Panc1 (cell line): ENCODE measurements around the gene RHBDF2. TPM values are rescaled to one million over a fixed set of nuclear protein-coding genes. Genes with fewer than 3 reads are reported as not detected.

Experiments used
- ATAC-seq: fragments of 200-7000 bp; cut with Tn5 transposase; 2 replicates; pipeline ENCODE4 v1.9.1; 2020; ENCODE audit warnings: mild to moderate bottlenecking, moderate library complexity
- BruUV-seq: library from RNA; stranded (reverse); fragments of 400-500 nt; replicated peaks from 2 replicates; lab custom pipeline; 2021; lab: Mats Ljungman, UMichigan
- CTCF ChIA-PET: fragments of 300-600 bp; sonication (Branson Sonifier 250); formaldehyde crosslinking; loops from one replicate; lab custom pipeline; 2022; ENCODE audit warnings: antibody characterized with exemption; lab: Charles Lee
- POLR2A ChIA-PET: fragments of 300-600 bp; sonication (Branson Sonifier 250); formaldehyde crosslinking; loops from one replicate; lab custom pipeline; 2022; ENCODE audit warnings: antibody characterized with exemption; lab: Charles Lee
- DNase-seq: peaks from one replicate; pipeline ENCODE4 v3.0.0-alpha.2; 2010; ENCODE audit warnings: low read depth, low spot score
- H3K27ac ChIP-seq: 2 replicates; pipeline ENCODE4 v1.5.1; 2011; ENCODE audit warnings: mild to moderate bottlenecking, low read length, inconsistent platforms
- H3K27me3 ChIP-seq: fragments of 200-500 bp; sonication (Bioruptor generic); 2 replicates; pipeline ENCODE4 v1.6.0; 2014; ENCODE audit warnings: low read length, inconsistent platforms; ENCODE audit not compliant: control insufficient read depth, insufficient read depth
- H3K36me3 ChIP-seq: fragments of 200-500 bp; sonication (Bioruptor generic); 2 replicates; pipeline ENCODE4 v1.5.1; 2014; ENCODE audit warnings: inconsistent platforms, mild to moderate bottlenecking, low read length, moderate library complexity; ENCODE audit not compliant: control insufficient read depth, insufficient read depth
- H3K4me1 ChIP-seq: 2 replicates; pipeline ENCODE4 v1.5.1; 2011; ENCODE audit warnings: inconsistent platforms, mild to moderate bottlenecking, low read length, moderate library complexity; ENCODE audit not compliant: control insufficient read depth, insufficient read depth
- H3K4me3 ChIP-seq, 2 experiments: 2 replicates each; pipeline ENCODE4 v1.5.1; 2011 to 2012; ENCODE audit warnings: low read depth in 2 of 2, low read length in 2 of 2, mild to moderate bottlenecking in 2 of 2, inconsistent platforms in 1 of 2, moderate library complexity in 1 of 2
- H3K9me3 ChIP-seq: fragments of 200-500 bp; sonication (Bioruptor generic); 2 replicates; pipeline ENCODE4 v1.5.1; 2014; ENCODE audit warnings: low read depth, mild to moderate bottlenecking, inconsistent platforms, low read length, moderate library complexity; ENCODE audit not compliant: control insufficient read depth, insufficient read depth
- POLR2AphosphoS5 ChIP-seq: IDR thresholded peaks from 2 replicates; pipeline ENCODE4 v1.6.1; 2012; ENCODE audit warnings: mild to moderate bottlenecking, low read depth, low read length, moderate library complexity
- SIN3A ChIP-seq: IDR thresholded peaks from 2 replicates; pipeline ENCODE4 v1.6.1; 2012; ENCODE audit warnings: low read depth, mild to moderate bottlenecking, low read length, moderate library complexity, borderline replicate concordance; ENCODE audit not compliant: insufficient read depth
- TCF7L2 ChIP-seq: IDR thresholded peaks from 2 replicates; pipeline ENCODE4 v1.6.1; 2011; ENCODE audit warnings: mild to moderate bottlenecking, low read depth, low read length, inconsistent platforms
- in situ Hi-C: cut with HindIII; loops from 2 replicates; pipeline ENCODE4 v1.10.0; 2016; ENCODE audit warnings: low sequenced_read_pairs, low pct_unique_long_range_greater_than_20kb
- intact Hi-C: fragments of 100-400 bp; cut with micrococcal nuclease; formaldehyde crosslinking; loops from one replicate; pipeline ENCODE4 v1.10.0; 2022; ENCODE audit not compliant: unreplicated experiment
- total RNA-seq: library from RNA; stranded (reverse); gene quantifications from one replicate; pipeline ENCODE4 v1.2.1, GENCODE V29; 2021; ENCODE audit not compliant: unreplicated experiment
- TF ChIP-seq, protein P1 (sequence below), 2 experiments: IDR thresholded peaks; 2 replicates each; pipeline ENCODE4 v1.6.1; 2011 to 2012; ENCODE audit warnings: low read depth in 2 of 2, control low read depth in 1 of 2, low read length in 1 of 2, mild to moderate bottlenecking in 1 of 2, moderate library complexity in 1 of 2; ENCODE audit not compliant: insufficient read depth in 1 of 2
- TF ChIP-seq, protein P2 (sequence below): fragments of 450-650 bp; IDR thresholded peaks from 2 replicates; pipeline ENCODE4 v1.5.1; 2017; ENCODE audit warnings: mild to moderate bottlenecking

The RHBDF2 gene
- total RNA-seq, 1 experiment from 2014 or later = 67.8 TPM

DNA sequence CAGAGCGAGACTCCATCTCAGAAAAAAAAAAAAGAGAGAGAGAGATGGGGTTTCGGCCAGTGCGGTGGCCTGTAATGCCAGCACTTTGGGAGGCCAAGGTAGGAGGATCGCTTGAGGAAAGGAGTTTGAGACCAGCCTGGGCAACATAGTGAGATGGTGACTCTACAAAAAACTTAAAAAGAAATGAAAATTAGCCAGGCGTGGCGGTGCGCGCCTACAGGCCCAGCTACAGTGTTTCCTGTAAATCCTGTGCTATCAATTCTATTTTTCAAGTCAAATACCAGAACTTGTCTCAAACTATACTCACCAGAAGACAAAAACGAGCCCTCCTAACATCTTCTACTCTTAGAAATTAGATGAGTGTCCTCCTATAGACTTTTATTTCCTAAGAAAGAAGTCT lies 67.5 kb downstream of the RHBDF2 start:
- no TSS peak for BruUV-seq
- intact Hi-C loops (no loop called here), in situ Hi-C loops (no loop called here)
- H3K27ac ChIP-seq = no peak overlapping the region
- H3K27me3 ChIP-seq = no peaks in the 10 kb centered on the region
- no peaks in the 10 kb centered on the region for H3K9me3 ChIP-seq
- no peak overlapping the region for H3K4me3 ChIP-seq
- TF ChIP-seq SIN3A (no peak), POLR2AphosphoS5 (no peak), TCF7L2 (no peak)
- TF ChIP-seq, protein P1, sequence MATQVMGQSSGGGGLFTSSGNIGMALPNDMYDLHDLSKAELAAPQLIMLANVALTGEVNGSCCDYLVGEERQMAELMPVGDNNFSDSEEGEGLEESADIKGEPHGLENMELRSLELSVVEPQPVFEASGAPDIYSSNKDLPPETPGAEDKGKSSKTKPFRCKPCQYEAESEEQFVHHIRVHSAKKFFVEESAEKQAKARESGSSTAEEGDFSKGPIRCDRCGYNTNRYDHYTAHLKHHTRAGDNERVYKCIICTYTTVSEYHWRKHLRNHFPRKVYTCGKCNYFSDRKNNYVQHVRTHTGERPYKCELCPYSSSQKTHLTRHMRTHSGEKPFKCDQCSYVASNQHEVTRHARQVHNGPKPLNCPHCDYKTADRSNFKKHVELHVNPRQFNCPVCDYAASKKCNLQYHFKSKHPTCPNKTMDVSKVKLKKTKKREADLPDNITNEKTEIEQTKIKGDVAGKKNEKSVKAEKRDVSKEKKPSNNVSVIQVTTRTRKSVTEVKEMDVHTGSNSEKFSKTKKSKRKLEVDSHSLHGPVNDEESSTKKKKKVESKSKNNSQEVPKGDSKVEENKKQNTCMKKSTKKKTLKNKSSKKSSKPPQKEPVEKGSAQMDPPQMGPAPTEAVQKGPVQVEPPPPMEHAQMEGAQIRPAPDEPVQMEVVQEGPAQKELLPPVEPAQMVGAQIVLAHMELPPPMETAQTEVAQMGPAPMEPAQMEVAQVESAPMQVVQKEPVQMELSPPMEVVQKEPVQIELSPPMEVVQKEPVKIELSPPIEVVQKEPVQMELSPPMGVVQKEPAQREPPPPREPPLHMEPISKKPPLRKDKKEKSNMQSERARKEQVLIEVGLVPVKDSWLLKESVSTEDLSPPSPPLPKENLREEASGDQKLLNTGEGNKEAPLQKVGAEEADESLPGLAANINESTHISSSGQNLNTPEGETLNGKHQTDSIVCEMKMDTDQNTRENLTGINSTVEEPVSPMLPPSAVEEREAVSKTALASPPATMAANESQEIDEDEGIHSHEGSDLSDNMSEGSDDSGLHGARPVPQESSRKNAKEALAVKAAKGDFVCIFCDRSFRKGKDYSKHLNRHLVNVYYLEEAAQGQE (IDR thresholded peaks at IDR 0.05; ENCODE audit: insufficient read depth in 1 of 2, low read depth in 2 of 2, low read length in 1 of 2) = no peak
- TF ChIP-seq, protein P2, sequence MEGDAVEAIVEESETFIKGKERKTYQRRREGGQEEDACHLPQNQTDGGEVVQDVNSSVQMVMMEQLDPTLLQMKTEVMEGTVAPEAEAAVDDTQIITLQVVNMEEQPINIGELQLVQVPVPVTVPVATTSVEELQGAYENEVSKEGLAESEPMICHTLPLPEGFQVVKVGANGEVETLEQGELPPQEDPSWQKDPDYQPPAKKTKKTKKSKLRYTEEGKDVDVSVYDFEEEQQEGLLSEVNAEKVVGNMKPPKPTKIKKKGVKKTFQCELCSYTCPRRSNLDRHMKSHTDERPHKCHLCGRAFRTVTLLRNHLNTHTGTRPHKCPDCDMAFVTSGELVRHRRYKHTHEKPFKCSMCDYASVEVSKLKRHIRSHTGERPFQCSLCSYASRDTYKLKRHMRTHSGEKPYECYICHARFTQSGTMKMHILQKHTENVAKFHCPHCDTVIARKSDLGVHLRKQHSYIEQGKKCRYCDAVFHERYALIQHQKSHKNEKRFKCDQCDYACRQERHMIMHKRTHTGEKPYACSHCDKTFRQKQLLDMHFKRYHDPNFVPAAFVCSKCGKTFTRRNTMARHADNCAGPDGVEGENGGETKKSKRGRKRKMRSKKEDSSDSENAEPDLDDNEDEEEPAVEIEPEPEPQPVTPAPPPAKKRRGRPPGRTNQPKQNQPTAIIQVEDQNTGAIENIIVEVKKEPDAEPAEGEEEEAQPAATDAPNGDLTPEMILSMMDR = no peak
- no peaks in the 10 kb centered on the region for H3K36me3 ChIP-seq
- ChIA-PET CTCF (interaction anchor here (0.7 kb wide), 1 partner anchor 35 kb away, joined by 3 read pairs; no protein-coding TSS in a partner anchor), POLR2A (no interaction called here)
- DNase-seq (no peak), ATAC-seq (no peak)
- H3K4me1 ChIP-seq = peaks cover 13% of the 10 kb centered on the region

- ATAC-seq = peak; percentile 69; the same call in 1 of the 2 replicates
- H3K36me3 ChIP-seq = no peaks in the 10 kb centered on the region
- in situ Hi-C loops (no loop called here), intact Hi-C loops (no loop called here)
- DNase-seq = no peak
- no peak overlapping the region for H3K4me3 ChIP-seq
- TF ChIP-seq, protein P1 (IDR thresholded peaks at IDR 0.05; ENCODE audit: insufficient read depth in 1 of 2, low read depth in 2 of 2, low read length in 1 of 2) = no peak
- TF ChIP-seq POLR2AphosphoS5 (no peak), TCF7L2 (no peak), SIN3A (no peak)
- TF ChIP-seq, protein P2 = no peak; the same call in 1 of the 2 replicates
- CTCF ChIA-PET = no interaction called here
- peaks cover 6% of the 10 kb centered on the region for H3K4me1 ChIP-seq
- POLR2A ChIA-PET = no interaction called here
- no peaks in the 10 kb centered on the region for H3K27me3 ChIP-seq
- BruUV-seq = no TSS peak
- no peaks in the 10 kb centered on the region for H3K9me3 ChIP-seq
- no peak overlapping the region for H3K27ac ChIP-seq
Observed at GRCh38 chr17:76432712-76433336, 68.4 kb downstream of the RHBDF2 start.
